Hair follicle dermal papilla cell (primary cell): ENCODE measurements around the gene TAS1R1. TPM values are rescaled to one million over a fixed set of nuclear protein-coding genes. Genes with fewer than 3 reads are reported as not detected.

Experiments used
- small RNA-seq: library from RNA; depleted of rRNA; stranded (forward); fragments of <200 nt; gene quantifications from one replicate; pipeline ENCODE3, GENCODE V24; 2012
- total RNA-seq: library from RNA; depleted of rRNA; stranded (reverse); fragments of >200 nt; gene quantifications from 2 replicates; pipeline ENCODE4 v1.2.3, GENCODE V29; 2012

TAS1R1 gene
- 0.49 and 0.65 TPM in 2 replicates for total RNA-seq

GRCh38 chr1:6554907-6555778 is at the start of gene TAS1R1:
Gene TAS1R1, plus strand, starts transcription at chr1:6555307. Its CDS starts 67 bp downstream, at chr1:6555374.

GRCh38 chr1:6554031-6554906 is 838 bp upstream of the TAS1R1 start, which contains the start of gene NOL9:
Gene NOL9, minus strand, starts transcription at chr1:6554513. Its CDS starts 11 bp downstream, at chr1:6554502.

GRCh38 chr1:6579374-6580118 is 24.4 kb downstream of the TAS1R1 start, which contains the start of gene ZBTB48:
Gene ZBTB48, plus strand, starts transcription at chr1:6579994. Its CDS starts 616 bp downstream, at chr1:6580610.

GRCh38 chr1:6602669-6603237 is 47.6 kb downstream of the TAS1R1 start, which contains the start of gene KLHL21:
Gene KLHL21, minus strand, starts transcription at chr1:6602869. Its CDS starts 52 bp downstream, at chr1:6602817.

GRCh38 chr1:6613361-6614018 is 58.4 kb downstream of the TAS1R1 start, which contains the start of gene PHF13:
Gene PHF13, plus strand, starts transcription at chr1:6613731. Its CDS starts 336 bp downstream, at chr1:6614067.

GRCh38 chr1:6624710-6625583 is 69.8 kb downstream of the TAS1R1 start, which contains the start of gene THAP3:
Gene THAP3, plus strand, starts transcription at chr1:6624868. Its CDS starts 351 bp downstream, at chr1:6625219.

Small RNA genes within 50 kb of the gene (small RNA-seq; reads per million reads assigned to genes)
- not detected for gene RNU6-731P

Other genes with a start within 250 kb of the TAS1R1 start
- gene ACOT7, start 161.5 kb upstream of the TAS1R1 start, total RNA-seq = 12.0 and 17.7 TPM in 2 replicates
- under 0.01 TPM in 1 of 2 replicates, not detected in the other for gene HES2, start 135.4 kb upstream of the TAS1R1 start, total RNA-seq
- gene ESPN, start 130.5 kb upstream of the TAS1R1 start, total RNA-seq = not detected in 2 replicates
- 2.8 and 3.4 TPM in 2 replicates for gene TNFRSF25, start 89.1 kb upstream of the TAS1R1 start, total RNA-seq
- 12.6 and 18.0 TPM in 2 replicates for gene PLEKHG5, start 63.6 kb upstream of the TAS1R1 start, total RNA-seq
- gene NOL9, start 794 bp upstream of the TAS1R1 start, total RNA-seq = 30.2 and 38.9 TPM in 2 replicates
- gene ZBTB48, start 24.7 kb downstream of the TAS1R1 start, total RNA-seq = 12.9 and 14.0 TPM in 2 replicates
- 70.1 and 70.9 TPM in 2 replicates for gene KLHL21, start 47.6 kb downstream of the TAS1R1 start, total RNA-seq
- 14.9 and 15.6 TPM in 2 replicates for gene PHF13, start 58.4 kb downstream of the TAS1R1 start, total RNA-seq
- 16.5 and 17.2 TPM in 2 replicates for gene THAP3, start 69.6 kb downstream of the TAS1R1 start, total RNA-seq
- gene DNAJC11, start 146.5 kb downstream of the TAS1R1 start, total RNA-seq = 23.9 and 31.2 TPM in 2 replicates
- gene CAMTA1, start 230.1 kb downstream of the TAS1R1 start, total RNA-seq = 29.7 and 31.1 TPM in 2 replicates